Measurements from ENCODE around the gene EMX1.

EMX1 gene

GRCh38 chr2:72953976-72954375 is 36.7 kb downstream of the EMX1 start:
- Histone ChIP-seq H3K36me3 (ENCODE audit: control insufficient read depth in 2 of 2, insufficient read depth in 1 of 2, low read length in 2 of 2) (peaks cover 0 to 2% of the 10 kb centered on the region in 2 experiments; a peak in 1 of 3 replicates), H3K27ac (ENCODE audit: extremely low read depth, low read depth, low read length) (no peak overlapping the region), H3K9me3 (ENCODE audit: control insufficient read depth, insufficient read depth, low read depth, low read length) (no peaks in the 10 kb centered on the region), H3K4me3 (ENCODE audit: low read depth, low read length) (no peak overlapping the region), H3K4me1 (ENCODE audit: control insufficient read depth, insufficient read depth, low read length) (no peaks in the 10 kb centered on the region)
- TF ChIP-seq ZBTB48 (tag by site-specific recombination; IDR thresholded peaks at IDR 0.05), result no peak
- TF ChIP-seq ZNF362 (tag by site-specific recombination; IDR thresholded peaks at IDR 0.05), result no peak
- TF ChIP-seq ZNF785 (tag by site-specific recombination; IDR thresholded peaks at IDR 0.05), result no peak
- no peak for TF ChIP-seq PBX3 (CRISPR knock-in tag; IDR thresholded peaks at IDR 0.05)
- TF ChIP-seq MYNN (tag by site-specific recombination; IDR thresholded peaks at IDR 0.05; ENCODE audit: borderline replicate concordance), result no peak
- no peak for TF ChIP-seq HOXD13 (CRISPR knock-in tag; IDR thresholded peaks at IDR 0.05; ENCODE audit: borderline replicate concordance)
- no peak for TF ChIP-seq ZNF639 (tag by site-specific recombination; IDR thresholded peaks at IDR 0.05)
- no peak for TF ChIP-seq ZNF37A (tag by site-specific recombination; IDR thresholded peaks at IDR 0.05)
- TF ChIP-seq ZNF518A (tag by site-specific recombination; conservative IDR thresholded peaks at IDR 0.05; ENCODE audit: low read depth), result no peak
- TF ChIP-seq SETDB1 (IDR thresholded peaks at IDR 0.05; ENCODE audit: insufficient read length, low read length), result no peak
- no peak for TF ChIP-seq ZNF133 (tag by site-specific recombination; IDR thresholded peaks at IDR 0.05)
- CTCF ChIA-PET, result interaction anchor here (0.7 to 1.3 kb wide), 2 partner anchors 20 to 61 kb away, joined by 3 read pairs; no protein-coding TSS in a partner anchor
- POLR2A ChIA-PET, result no interaction called here

GRCh38 chr2:72954376-72955227 is 37.3 kb downstream of the EMX1 start:
- TF ChIP-seq PBX3 (CRISPR knock-in tag; IDR thresholded peaks at IDR 0.05) (no peak), REPIN1 (tag by site-specific recombination; IDR thresholded peaks at IDR 0.05; ENCODE audit: low read depth) (no peak), ZNF830 (tag by site-specific recombination; IDR thresholded peaks at IDR 0.05; ENCODE audit: low read depth) (no peak), ZBTB26 (tag by site-specific recombination; optimal IDR thresholded peaks at IDR 0.05) (no peak), ZNF26 (tag by site-specific recombination; IDR thresholded peaks at IDR 0.05) (no peak), ZNF701 (tag by site-specific recombination; IDR thresholded peaks at IDR 0.05) (no peak), ZNF132 (tag by site-specific recombination; IDR thresholded peaks at IDR 0.05; ENCODE audit: borderline replicate concordance) (no peak)
- no peaks in the 10 kb centered on the region for H3K4me1 ChIP-seq (ENCODE audit: control insufficient read depth, insufficient read depth, low read length)
- ChIA-PET POLR2A (no interaction called here), CTCF (interaction anchor here (0.6 to 1.3 kb wide), 4 partner anchors 20 to 132 kb away, joined by 3 read pairs; no protein-coding TSS in a partner anchor)
- H3K9me3 ChIP-seq (ENCODE audit: control insufficient read depth, insufficient read depth, low read depth, low read length), result no peaks in the 10 kb centered on the region
- H3K4me3 ChIP-seq (ENCODE audit: low read depth, low read length), result no peak overlapping the region
- peaks cover 0 to 2% of the 10 kb centered on the region in 2 experiments; a peak in 1 of 3 replicates for H3K36me3 ChIP-seq (ENCODE audit: control insufficient read depth in 2 of 2, insufficient read depth in 1 of 2, low read length in 2 of 2)
- no peak overlapping the region for H3K27ac ChIP-seq (ENCODE audit: extremely low read depth, low read depth, low read length)

All from HEK293 (cell line).